Endothelial cell of umbilical vein (primary cell): ENCODE measurements around the gene EIF2S2. TPM values are rescaled to one million over a fixed set of nuclear protein-coding genes. Genes with fewer than 3 reads are reported as not detected.

Source experiments
- BruUV-seq: library from RNA; stranded (reverse); fragments of 400-500 nt; replicated peaks from 2 replicates; lab custom pipeline; 2021; lab: Mats Ljungman, UMichigan
- CTCF ChIA-PET: fragments of 300-600, 350-600 bp; sonication (Branson Sonifier 250); formaldehyde crosslinking; loops from one replicate; lab custom pipeline; 2021; ENCODE audit warnings: antibody characterized with exemption, inconsistent platforms; lab: Charles Lee
- POLR2A ChIA-PET: fragments of 300-600, 350-600 bp; sonication (Branson Sonifier 250); formaldehyde crosslinking; loops from one replicate; lab custom pipeline; 2021; ENCODE audit warnings: antibody characterized with exemption, inconsistent platforms; lab: Charles Lee
- DNase-seq: peaks from one replicate; pipeline ENCODE4 v3.0.0-alpha.2; 2011; ENCODE audit warnings: low read depth, low spot score
- FAIRE-seq: peaks from 2 replicates; lab custom pipeline; 2011; peaks lifted over from hg19 to GRCh38; lab: Jason Lieb, UNC
- H2AFZ ChIP-seq: 2 replicates; pipeline ENCODE4 v1.6.0; 2012; ENCODE audit warnings: low read depth, low read length, control low read depth, inconsistent platforms
- H3K27ac ChIP-seq: 2 replicates; pipeline ENCODE4 v1.5.1; 2011; ENCODE audit warnings: low read depth, mild to moderate bottlenecking, control low read depth, low read length, moderate library complexity; ENCODE audit not compliant: insufficient read depth
- H3K27me3 ChIP-seq, 2 experiments: 2 replicates each; pipeline versions ENCODE4 v1.6.0 to v1.6.1; 2011; ENCODE audit warnings: low read length in 2 of 2, mixed read lengths in 1 of 2; ENCODE audit not compliant: control insufficient read depth in 2 of 2, insufficient read depth in 2 of 2
- H3K36me3 ChIP-seq, 2 experiments: 2 replicates in 1 of 2; 3 replicates in 1 of 2; pipeline ENCODE4 v1.5.1; 2011; ENCODE audit warnings: low read length in 2 of 2, mild to moderate bottlenecking in 1 of 2, moderate library complexity in 1 of 2; ENCODE audit not compliant: control insufficient read depth in 2 of 2, insufficient read depth in 2 of 2; ENCODE audit errors: extremely low read depth in 1 of 2
- H3K4me1 ChIP-seq: 3 replicates; pipeline ENCODE4 v1.5.1; 2011; ENCODE audit warnings: mild to moderate bottlenecking, low read length; ENCODE audit not compliant: control insufficient read depth, insufficient read depth; ENCODE audit errors: extremely low read depth
- H3K4me2 ChIP-seq: 2 replicates; pipeline ENCODE4 v1.6.1; 2011; ENCODE audit warnings: low read length, control low read depth, mixed read lengths; ENCODE audit not compliant: insufficient read depth
- H3K4me3 ChIP-seq, 3 experiments: fragments of 200-600 bp in 1 of 3; sonication (generic), shearing (Covaris generic) in 1 of 3; replicated peaks in 1 of 3; 2 replicates each; pipeline ENCODE4 v1.5.1; 2011 to 2016; ENCODE audit warnings: control low read depth in 3 of 3, low read length in 3 of 3, mild to moderate bottlenecking in 2 of 3, inconsistent platforms in 1 of 3, low read depth in 1 of 3, moderate library complexity in 1 of 3; ENCODE audit not compliant: insufficient read depth in 1 of 3
- H3K79me2 ChIP-seq: 2 replicates; pipeline ENCODE4 v1.6.0; 2012; ENCODE audit warnings: low read length, inconsistent platforms; ENCODE audit not compliant: control insufficient read depth, insufficient read depth
- H3K9ac ChIP-seq: replicated peaks from 2 replicates; pipeline ENCODE3; 2011; ENCODE audit warnings: low read length, control low read depth; ENCODE audit not compliant: insufficient read depth; ENCODE audit errors: extremely low read depth
- H3K9me1 ChIP-seq: replicated peaks from 3 replicates; pipeline ENCODE4 v1.6.0; 2011; ENCODE audit warnings: mild to moderate bottlenecking, low read length; ENCODE audit not compliant: control insufficient read depth, insufficient read depth; ENCODE audit errors: extremely low read depth
- H3K9me3 ChIP-seq: replicated peaks from 2 replicates; pipeline ENCODE4 v1.5.1; 2012; ENCODE audit warnings: low read length, inconsistent platforms; ENCODE audit not compliant: control insufficient read depth, insufficient read depth
- H4K20me1 ChIP-seq: replicated peaks from 2 replicates; pipeline ENCODE3; 2011; ENCODE audit warnings: mild to moderate bottlenecking, low read length; ENCODE audit not compliant: control insufficient read depth, insufficient read depth; ENCODE audit errors: extremely low read depth
- EZH2 ChIP-seq: IDR thresholded peaks from 2 replicates; pipeline ENCODE4 v1.6.1; 2012; ENCODE audit warnings: borderline replicate concordance, low read depth, mild to moderate bottlenecking, moderate library complexity, low read length, inconsistent platforms; ENCODE audit not compliant: severe bottlenecking
- FOS ChIP-seq: IDR thresholded peaks from 2 replicates; pipeline ENCODE4 v1.6.1; 2011; ENCODE audit warnings: mild to moderate bottlenecking, low read length, moderate library complexity, borderline replicate concordance; ENCODE audit not compliant: insufficient read depth
- GATA2 ChIP-seq: IDR thresholded peaks from 2 replicates; pipeline ENCODE4 v1.7.0; 2011; ENCODE audit warnings: low read depth, mild to moderate bottlenecking, moderate library complexity, mixed read lengths, low read length; ENCODE audit not compliant: insufficient read length, insufficient read depth
- JUN ChIP-seq: IDR thresholded peaks from 2 replicates; pipeline ENCODE4 v1.6.1; 2011; ENCODE audit warnings: borderline replicate concordance, low read depth; ENCODE audit not compliant: insufficient read length, insufficient read depth
- MYC ChIP-seq: IDR thresholded peaks from one replicate; pipeline ENCODE4 v1.6.1; 2011; ENCODE audit warnings: mild to moderate bottlenecking, low read depth, low read length
- POLR2A ChIP-seq: IDR thresholded peaks from 2 replicates; pipeline ENCODE4 v1.6.1; 2012; ENCODE audit warnings: low read depth, mild to moderate bottlenecking, control low read depth, low read length
- POLR2AphosphoS5 ChIP-seq: IDR thresholded peaks from 2 replicates; pipeline ENCODE4 v1.6.1; 2012; ENCODE audit warnings: low read depth, mild to moderate bottlenecking, control low read depth, low read length, moderate library complexity; ENCODE audit not compliant: insufficient read depth
- dilution Hi-C: fragments of 300-500 bp; cut with MboI; formaldehyde crosslinking; loops from one replicate; pipeline ENCODE4 v1.15.0; 2019; ENCODE audit warnings: low sequenced_read_pairs; ENCODE audit not compliant: extremely low pct_ligation_motif_present
- intact Hi-C: fragments of 100-400 bp; cut with micrococcal nuclease; formaldehyde crosslinking; loops from one replicate; pipeline ENCODE4 v1.10.0; 2022
- polyA plus RNA-seq, 4 experiments: library from polyadenylated mRNA; depleted of rRNA in 3 of 4; stranded (reverse) in 3 of 4; unstranded in 1 of 4; fragments of >200 nt; gene quantifications; 2 replicates each; pipeline versions ENCODE4 v1.2.1 to v1.2.3, GENCODE V29; 2011 to 2012; ENCODE audit warnings: missing spikeins in 1 of 4
- total RNA-seq: library from RNA; stranded (reverse); gene quantifications from 2 replicates; pipeline ENCODE4 v1.2.3, GENCODE V29; 2021
- TF ChIP-seq, protein P1 (sequence below): IDR thresholded peaks from 2 replicates; pipeline ENCODE4 v1.6.1; 2011; ENCODE audit not compliant: insufficient read depth, insufficient read length
- TF ChIP-seq, protein P2 (sequence below), 2 donors: IDR thresholded peaks; 1 replicate in 1 of 2; 2 replicates in 1 of 2; pipeline ENCODE4 v1.5.1; 2011; ENCODE audit warnings: low read length in 2 of 2, mild to moderate bottlenecking in 2 of 2, moderate library complexity in 2 of 2, control low read depth in 1 of 2, inconsistent platforms in 1 of 2, low read depth in 1 of 2; ENCODE audit not compliant: insufficient read depth in 1 of 2; ENCODE audit errors: extremely low read depth in 1 of 2

Gene EIF2S2
- total and polyA plus RNA-seq, 2 donors (not counting 3 experiments of a cell fraction or from before 2014, with no cell fraction given), result 38.8 to 99.3 TPM

DNA sequence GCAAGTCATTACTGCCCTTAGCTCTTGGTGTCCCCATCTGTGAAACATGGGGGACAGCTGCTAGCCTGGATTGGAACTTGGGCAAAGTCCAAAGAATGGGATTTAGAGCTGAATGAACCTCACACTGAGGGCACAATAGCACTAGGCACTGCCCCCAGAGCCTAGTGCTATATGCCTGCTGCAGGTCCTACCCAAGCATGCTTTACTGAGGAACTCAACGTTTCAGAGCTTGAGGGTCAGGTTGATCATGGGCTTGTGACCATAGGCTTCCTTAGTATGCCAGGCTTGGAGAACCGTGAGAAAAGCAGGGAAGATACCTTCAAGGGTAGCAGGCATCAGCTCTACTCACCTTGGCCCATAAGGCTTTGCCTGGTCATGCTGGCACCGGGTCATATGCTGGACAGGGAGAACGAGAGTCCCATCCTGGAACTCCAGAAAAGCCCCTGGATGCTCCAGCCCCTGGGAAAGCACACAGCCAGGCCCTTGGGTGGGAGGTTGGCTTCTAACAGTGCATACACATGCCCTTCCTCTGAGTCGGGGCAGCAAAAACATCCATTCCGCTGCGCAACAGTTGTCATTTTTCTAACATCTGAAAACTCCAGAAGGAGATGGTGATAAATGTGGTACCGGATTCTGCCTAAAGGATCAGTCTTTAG is 29.7 kb downstream of the EIF2S2 start:
- Histone ChIP-seq H3K27ac (no peak overlapping the region), H3K9me3 (no peaks in the 10 kb centered on the region), H3K36me3 (peaks cover 7 to 27% of the 10 kb centered on the region in 2 experiments), H3K27me3 (no peaks in the 10 kb centered on the region), H3K4me3 (no peak overlapping the region), H3K4me1 (no peaks in the 10 kb centered on the region), H3K4me2 (no peak overlapping the region), H3K9me1 (no peaks in the 10 kb centered on the region), H3K79me2 (no peaks in the 10 kb centered on the region), H4K20me1 (no peaks in the 10 kb centered on the region), H3K9ac (no peak overlapping the region), H2AFZ (no peak overlapping the region)
- FAIRE-seq, result no peak
- no peak for TF ChIP-seq JUN
- TF ChIP-seq GATA2, result no peak
- TF ChIP-seq EZH2, result no peak
- no peak for TF ChIP-seq MYC
- no peak for TF ChIP-seq POLR2AphosphoS5
- no peak for TF ChIP-seq POLR2A
- TF ChIP-seq, protein P1, sequence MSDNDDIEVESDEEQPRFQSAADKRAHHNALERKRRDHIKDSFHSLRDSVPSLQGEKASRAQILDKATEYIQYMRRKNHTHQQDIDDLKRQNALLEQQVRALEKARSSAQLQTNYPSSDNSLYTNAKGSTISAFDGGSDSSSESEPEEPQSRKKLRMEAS, result no peak
- TF ChIP-seq FOS, result no peak
- TF ChIP-seq, protein P2, sequence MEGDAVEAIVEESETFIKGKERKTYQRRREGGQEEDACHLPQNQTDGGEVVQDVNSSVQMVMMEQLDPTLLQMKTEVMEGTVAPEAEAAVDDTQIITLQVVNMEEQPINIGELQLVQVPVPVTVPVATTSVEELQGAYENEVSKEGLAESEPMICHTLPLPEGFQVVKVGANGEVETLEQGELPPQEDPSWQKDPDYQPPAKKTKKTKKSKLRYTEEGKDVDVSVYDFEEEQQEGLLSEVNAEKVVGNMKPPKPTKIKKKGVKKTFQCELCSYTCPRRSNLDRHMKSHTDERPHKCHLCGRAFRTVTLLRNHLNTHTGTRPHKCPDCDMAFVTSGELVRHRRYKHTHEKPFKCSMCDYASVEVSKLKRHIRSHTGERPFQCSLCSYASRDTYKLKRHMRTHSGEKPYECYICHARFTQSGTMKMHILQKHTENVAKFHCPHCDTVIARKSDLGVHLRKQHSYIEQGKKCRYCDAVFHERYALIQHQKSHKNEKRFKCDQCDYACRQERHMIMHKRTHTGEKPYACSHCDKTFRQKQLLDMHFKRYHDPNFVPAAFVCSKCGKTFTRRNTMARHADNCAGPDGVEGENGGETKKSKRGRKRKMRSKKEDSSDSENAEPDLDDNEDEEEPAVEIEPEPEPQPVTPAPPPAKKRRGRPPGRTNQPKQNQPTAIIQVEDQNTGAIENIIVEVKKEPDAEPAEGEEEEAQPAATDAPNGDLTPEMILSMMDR (IDR thresholded peaks at IDR 0.05; ENCODE audit: extremely low read depth in 1 of 2, insufficient read depth in 1 of 2, low read depth in 1 of 2, low read length in 2 of 2), result no peak
- intact Hi-C loops (no loop called here), dilution Hi-C loops (no loop called here)
- CTCF ChIA-PET, result interaction anchor here (0.5 to 2.8 kb wide), 8 partner anchors 13 to 652 kb away, joined by 3 to 13 read pairs (median 4); no protein-coding TSS in a partner anchor
- POLR2A ChIA-PET, result no interaction called here
- DNase-seq, result no peak
- BruUV-seq, result no TSS peak
